Activated T-helper 2 cell treated with anti-CD3 and anti-CD28 coated beads, Interferon-gamma antibody, Interleukin-2, Interleukin-4, amounts not matched to agents 10 μg/mL and 5 μg/mL and 100 μg/mL, durations not matched to agents 14 hours and 24 hours and 36 hours (primary cell): Measurements from ENCODE around the gene SLC49A3. TPM values are rescaled to one million over a fixed set of nuclear protein-coding genes. Genes with fewer than 3 reads are reported as not detected.

Experiments
- DNase-seq: peaks from one replicate; pipeline ENCODE4 v3.0.0; 2021; ENCODE audit warnings: low spot score
- H3K27ac Mint-ChIP-seq: one replicate; pipeline ENCODE4 v1.8.0; 2021; ENCODE audit warnings: mixed read lengths
- H3K27me3 Mint-ChIP-seq: one replicate; pipeline ENCODE4 v1.8.0; 2021; ENCODE audit warnings: low read depth, mixed read lengths
- H3K36me3 Mint-ChIP-seq: one replicate; pipeline ENCODE4 v1.8.0; 2021; ENCODE audit warnings: low read depth, mixed read lengths
- H3K4me1 Mint-ChIP-seq: one replicate; pipeline ENCODE4 v1.8.0; 2021; ENCODE audit warnings: low read depth, mixed read lengths
- H3K4me3 Mint-ChIP-seq: one replicate; pipeline ENCODE4 v1.8.0; 2021; ENCODE audit warnings: low read depth, mild to moderate bottlenecking, moderate library complexity, mixed read lengths
- H3K9me3 Mint-ChIP-seq: one replicate; pipeline ENCODE4 v1.8.0; 2021; ENCODE audit warnings: mixed read lengths
- intact Hi-C: fragments of 100-400 bp; cut with micrococcal nuclease; formaldehyde crosslinking; loops from one replicate; pipeline ENCODE4 v1.15.1; 2023
- total RNA-seq: library from RNA; stranded (reverse); gene quantifications from 2 replicates; pipeline ENCODE4 v1.2.3, GENCODE V29; 2022

The SLC49A3 gene
- total RNA-seq, 1 donor from 2014 or later = 0.50 TPM

GRCh38 chr4:679104-679481, 9.9 kb downstream of the SLC49A3 start:
- Mint-ChIP-seq H3K27me3 (no peaks in the 10 kb centered on the region), H3K4me3 (no peak overlapping the region), H3K9me3 (no peaks in the 10 kb centered on the region), H3K4me1 (peaks cover 2% of the 10 kb centered on the region), H3K36me3 (no peaks in the 10 kb centered on the region), H3K27ac (no peak overlapping the region)
- intact Hi-C loops = loop anchor here (10.0 kb wide), 1 partner anchor 204 kb away; no protein-coding TSS in a partner anchor
- DNase-seq = no peak

DNA sequence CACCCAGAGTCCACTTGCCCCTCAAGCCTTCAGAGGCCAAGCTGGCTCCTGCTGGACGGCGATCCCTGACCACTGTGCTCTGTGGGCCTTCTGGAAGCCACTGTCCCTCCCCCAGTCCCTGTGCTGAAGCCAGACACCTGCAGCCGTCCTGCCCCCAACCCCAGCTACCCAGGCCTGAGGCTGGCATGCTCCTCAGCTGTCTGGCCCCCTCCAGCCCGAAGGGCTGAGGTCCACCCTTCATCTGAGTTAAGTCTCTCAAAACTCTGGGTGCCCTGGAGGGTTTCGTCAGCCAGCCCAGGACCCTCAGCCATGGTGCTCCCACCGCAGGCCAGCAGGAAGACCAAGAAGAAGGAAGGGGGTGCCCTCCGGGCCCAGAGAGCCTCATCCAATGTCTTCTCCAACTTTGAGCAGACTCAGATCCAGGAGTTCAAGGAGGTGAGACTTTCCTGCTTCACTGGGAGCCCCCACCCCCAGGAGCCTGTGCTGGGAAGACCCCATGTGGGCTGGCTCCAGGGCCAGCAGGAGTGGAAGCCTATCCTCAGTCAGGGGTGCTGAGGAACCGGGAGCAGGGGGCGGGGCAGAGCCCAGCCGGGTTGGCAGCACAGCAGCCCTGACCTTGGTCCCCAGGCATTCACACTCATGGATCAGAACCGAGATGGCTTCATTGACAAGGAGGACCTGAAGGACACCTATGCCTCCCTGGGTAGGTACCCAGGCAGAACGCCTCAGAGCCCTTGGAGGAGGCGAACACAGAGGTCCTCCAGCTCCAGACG, 10.4 kb downstream of the SLC49A3 start:
- peaks cover under 1% of the 10 kb centered on the region for H3K36me3 Mint-ChIP-seq
- DNase-seq = no peak
- no peaks in the 10 kb centered on the region for H3K9me3 Mint-ChIP-seq
- H3K27me3 Mint-ChIP-seq = no peaks in the 10 kb centered on the region
- intact Hi-C loops = loop anchor here (10.0 kb wide), 1 partner anchor 204 kb away; no protein-coding TSS in a partner anchor
- peaks cover 2% of the 10 kb centered on the region for H3K4me1 Mint-ChIP-seq
- H3K4me3 Mint-ChIP-seq = no peak overlapping the region
- H3K27ac Mint-ChIP-seq = no peak overlapping the region

- no peaks in the 10 kb centered on the region for H3K27me3 Mint-ChIP-seq
- no peak for DNase-seq
- no peak overlapping the region for H3K4me3 Mint-ChIP-seq
- H3K36me3 Mint-ChIP-seq = peaks cover 9% of the 10 kb centered on the region
- H3K4me1 Mint-ChIP-seq = peaks cover 7% of the 10 kb centered on the region
- H3K27ac Mint-ChIP-seq = no peak overlapping the region
- H3K9me3 Mint-ChIP-seq = no peaks in the 10 kb centered on the region
- intact Hi-C loops = loop anchor here (10.0 kb wide), 1 partner anchor 203 kb away; no protein-coding TSS in a partner anchor
Observed at GRCh38 chr4:677431-678293, 11.3 kb downstream of the SLC49A3 start.

DNA sequence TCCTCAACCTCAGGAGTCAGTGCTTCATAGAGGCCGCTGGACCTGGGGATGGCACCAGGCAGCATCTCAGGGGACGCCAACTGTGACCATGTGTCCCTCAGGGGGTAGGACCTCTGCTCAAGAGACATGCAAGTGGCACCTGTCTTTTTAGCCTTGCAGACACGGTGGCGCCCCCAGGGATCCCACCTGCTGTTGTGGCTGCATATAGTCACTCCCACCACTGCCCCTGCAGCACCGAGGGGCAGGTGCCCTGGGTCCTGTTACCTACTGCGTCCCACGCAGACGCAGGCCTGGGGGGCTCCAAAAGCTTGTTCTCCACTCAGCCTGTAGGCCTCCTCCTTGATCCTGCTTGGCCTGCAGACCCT, 12.1 kb downstream of the SLC49A3 start:
- Mint-ChIP-seq H3K4me1 (peaks cover 7% of the 10 kb centered on the region), H3K27ac (no peak overlapping the region), H3K9me3 (no peaks in the 10 kb centered on the region), H3K36me3 (peaks cover 17% of the 10 kb centered on the region), H3K4me3 (peak overlapping the region; percentile 45), H3K27me3 (no peaks in the 10 kb centered on the region)
- DNase-seq = no peak
- intact Hi-C loops = loop anchor here (10.0 kb wide), 1 partner anchor 202 kb away; no protein-coding TSS in a partner anchor

- no peak for DNase-seq
- no peaks in the 10 kb centered on the region for H3K9me3 Mint-ChIP-seq
- H3K27ac Mint-ChIP-seq = no peak overlapping the region
- H3K4me3 Mint-ChIP-seq = peak overlapping the region; percentile 83
- H3K36me3 Mint-ChIP-seq = peaks cover 23% of the 10 kb centered on the region
- H3K4me1 Mint-ChIP-seq = peaks cover 7% of the 10 kb centered on the region
- intact Hi-C loops = loop anchor here (2.0 to 10.0 kb wide), 2 partner anchors 29 to 201 kb away; partner anchors contain the start of gene PCGF3
- no peaks in the 10 kb centered on the region for H3K27me3 Mint-ChIP-seq
Observed at GRCh38 chr4:675980-676870, 12.7 kb downstream of the SLC49A3 start.

GRCh38 chr4:675036-675882, 13.7 kb downstream of the SLC49A3 start:
- Mint-ChIP-seq H3K4me3 (peak overlapping the region; percentile 83), H3K36me3 (peaks cover 30% of the 10 kb centered on the region), H3K4me1 (peaks cover 7% of the 10 kb centered on the region), H3K27me3 (no peaks in the 10 kb centered on the region), H3K27ac (peak overlapping the region; percentile 85), H3K9me3 (no peaks in the 10 kb centered on the region)
- DNase-seq = no peak
- intact Hi-C loops = loop anchor here (2.0 to 10.0 kb wide), 2 partner anchors 30 to 200 kb away; partner anchors contain the start of gene PCGF3

DNA sequence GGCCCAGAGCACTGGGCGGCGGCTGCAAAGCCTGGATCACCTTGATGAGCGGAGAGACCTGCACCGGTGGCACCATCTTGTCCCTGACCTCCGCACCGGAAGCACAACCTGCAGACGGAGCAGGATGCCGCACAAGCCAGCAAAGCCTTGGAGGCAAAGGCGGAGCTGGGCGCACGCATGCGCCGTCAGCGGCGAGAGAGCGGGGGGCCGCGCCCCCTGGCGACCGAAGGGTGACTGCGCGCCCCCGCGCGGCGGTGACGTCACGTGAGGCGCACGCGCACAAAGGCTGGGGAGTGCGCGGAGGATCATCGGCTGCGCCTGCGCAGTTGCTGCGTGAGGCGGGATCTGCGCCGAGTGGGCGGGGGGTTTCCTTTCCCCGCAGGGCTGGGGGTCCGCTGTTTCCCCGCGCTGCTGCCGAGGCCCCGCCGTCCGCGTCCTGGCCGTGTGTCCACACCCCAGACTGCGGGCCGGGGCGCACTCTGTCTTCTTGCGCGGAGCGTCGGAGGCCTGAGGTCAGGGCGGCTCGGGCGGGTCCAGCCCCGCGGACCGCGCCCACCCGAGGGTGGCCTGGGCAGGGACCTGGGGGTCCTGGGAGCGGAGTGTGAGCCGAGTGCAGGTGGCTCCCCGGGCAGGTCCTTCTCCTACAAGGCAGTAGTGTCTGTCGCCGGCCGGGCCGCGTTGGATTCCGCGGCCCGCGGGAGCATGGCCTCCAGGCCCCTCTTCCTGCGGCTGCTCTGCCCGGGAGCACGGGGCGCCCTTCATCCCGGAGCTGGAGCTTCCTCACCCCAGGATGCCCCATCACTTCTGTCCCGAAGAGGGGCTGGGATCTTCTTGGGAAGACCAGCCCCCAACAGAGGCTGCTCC, 14.5 kb downstream of the SLC49A3 start, which contains the start of the genes ATP5ME and MYL5:
Gene ATP5ME, minus strand, starts transcription at position 105 of the 864 bp plus-strand sequence. Its CDS starts 29 bp downstream, at position 76.
Gene MYL5, plus strand, starts transcription at position 371 of the 864 bp plus-strand sequence. CDS start 3,485 bp downstream, outside the sequence.
- peaks cover 30% of the 10 kb centered on the region for H3K36me3 Mint-ChIP-seq
- H3K4me3 Mint-ChIP-seq = peak within 1 kb of the TSS; percentile 86
- H3K4me1 Mint-ChIP-seq = peaks cover 7% of the 10 kb centered on the region
- intact Hi-C loops = loop anchor here (2.0 to 10.0 kb wide), 6 partner anchors 30 to 432 kb away; partner anchors contain the start of genes GAK, PCGF3, PIGG and TMEM175
- H3K27ac Mint-ChIP-seq = peak within 1 kb of the TSS; percentile 85
- H3K27me3 Mint-ChIP-seq = no peaks in the 10 kb centered on the region
- DNase-seq = peak; percentile 97
- H3K9me3 Mint-ChIP-seq = no peaks in the 10 kb centered on the region

- Mint-ChIP-seq H3K9me3 (no peaks in the 10 kb centered on the region), H3K27me3 (no peaks in the 10 kb centered on the region), H3K27ac (peak overlapping the region; percentile 78), H3K36me3 (peaks cover 30% of the 10 kb centered on the region), H3K4me3 (peak overlapping the region; percentile 86), H3K4me1 (peaks cover 7% of the 10 kb centered on the region)
- intact Hi-C loops = loop anchor here (2.0 to 10.0 kb wide), 6 partner anchors 31 to 431 kb away; partner anchors contain the start of genes GAK, PCGF3, PIGG and TMEM175
- DNase-seq = no peak
Observed at GRCh38 chr4:673349-674091, 15.4 kb downstream of the SLC49A3 start.

- Mint-ChIP-seq H3K9me3 (no peaks in the 10 kb centered on the region), H3K4me3 (no peak overlapping the region), H3K27me3 (no peaks in the 10 kb centered on the region), H3K36me3 (peaks cover 30% of the 10 kb centered on the region), H3K27ac (no peak overlapping the region), H3K4me1 (peaks cover 7% of the 10 kb centered on the region)
- no peak for DNase-seq
- intact Hi-C loops = loop anchor here (5.0 to 10.0 kb wide), 5 partner anchors 69 to 429 kb away; partner anchors contain the start of genes GAK, PIGG, TMEM175 and ZNF721
Observed at GRCh38 chr4:671769-672168, 17.2 kb downstream of the SLC49A3 start.
